Gastrocnemius medialis (tissue), 4 donors: ENCODE measurements around the gene NANOS3. TPM values are rescaled to one million over a fixed set of nuclear protein-coding genes. Genes with fewer than 3 reads are reported as not detected.

Experiments used
- ATAC-seq, 2 donors: fragments of 150-250 bp; one replicate each; pipeline ENCODE4 v1.9.1; 2016
- DNase-seq, 2 donors: peaks; one replicate each; pipeline ENCODE4 v3.0.0-alpha.2; 2019
- H3K27ac ChIP-seq, 4 donors: fragments of 200-600 bp; sonication (generic); 1 replicate in 1 of 4; 2 replicates in 3 of 4; pipeline ENCODE4 v1.5.1; 2016 to 2018; ENCODE audit warnings: mild to moderate bottlenecking in 2 of 4, moderate library complexity in 1 of 4
- H3K27me3 ChIP-seq, 3 donors: fragments of 200-600 bp; sonication (generic) in 2 of 3; 1 replicate in 1 of 3; 2 replicates in 2 of 3; pipeline versions ENCODE4 v1.5.1 to v1.6.0; 2016 to 2019; ENCODE audit warnings: mild to moderate bottlenecking in 1 of 3, moderate library complexity in 1 of 3
- H3K36me3 ChIP-seq, 2 donors: fragments of 200-600 bp; sonication (generic) in 1 of 2; one replicate each; pipeline ENCODE4 v1.5.1; 2017 to 2018
- H3K4me1 ChIP-seq, 2 donors: fragments of 200-600 bp; sonication (generic) in 1 of 2; one replicate each; pipeline ENCODE4 v1.5.1; 2016 to 2017; ENCODE audit warnings: mild to moderate bottlenecking in 2 of 2
- H3K4me3 ChIP-seq, 4 donors: fragments of 200-600 bp; sonication (generic) in 3 of 4; 1 replicate in 1 of 4; 2 replicates in 3 of 4; pipeline ENCODE4 v1.5.1; 2016 to 2019; ENCODE audit warnings: mild to moderate bottlenecking in 2 of 4
- H3K9me3 ChIP-seq, 3 donors: fragments of 200-600 bp; sonication (generic) in 2 of 3; 1 replicate in 1 of 3; 2 replicates in 2 of 3; pipeline ENCODE4 v1.5.1; 2016 to 2019
- CTCF ChIP-seq, 5 experiments: fragments of 450-650 bp in 3 of 5; fragments of 200-600 bp in 2 of 5; sonication (generic) in 2 of 5; IDR thresholded peaks in 4 of 5; conservative IDR thresholded peaks in 1 of 5; 1 replicate in 4 of 5; 2 replicates in 1 of 5; pipeline ENCODE4 v1.5.1; 2016 to 2019; ENCODE audit warnings: antibody characterized with exemption in 5 of 5, mild to moderate bottlenecking in 3 of 5, moderate library complexity in 3 of 5
- POLR2A ChIP-seq, 2 donors: fragments of 450-650 bp; IDR thresholded peaks; one replicate each; pipeline ENCODE4 v1.6.1; 2017; ENCODE audit warnings: antibody characterized with exemption in 2 of 2, mild to moderate bottlenecking in 2 of 2, moderate library complexity in 2 of 2
- in situ Hi-C, 4 donors: fragments of 200-750 bp; cut with MboI; loops; one replicate each; pipeline versions ENCODE4 v1.15.0 to v1.8.0; 2017; ENCODE audit warnings: low sequenced_read_pairs in 4 of 4
- intact Hi-C: fragments of 100-400 bp; cut with DNase I; formaldehyde crosslinking; loops from one replicate; pipeline ENCODE4 v1.15.1; 2023; ENCODE audit warnings: low total_unique reads
- microRNA counts, 2 donors: library from miRNA; unstranded; fragments of <30 nt; microRNA quantifications; one replicate each; lab custom pipeline; 2016
- microRNA-seq, 2 donors: library from miRNA; unstranded; fragments of <30 nt; microRNA quantifications; one replicate each; pipeline ENCODE4, GENCODE V29; 2016; ENCODE audit warnings: borderline replicate concordance in 2 of 2
- total RNA-seq, 4 donors: library from RNA; depleted of rRNA; stranded (reverse); fragments of >200 nt; gene quantifications; one replicate each; pipeline versions ENCODE4 v1.1.0 to v1.2.3, GENCODE V29; 2016

The NANOS3 gene
- total RNA-seq, 4 donors from 2014 or later = not detected

GRCh38 chr19:13929956-13930355 lies 53.0 kb downstream of the NANOS3 start:
- H3K4me1 ChIP-seq = no peaks in the 10 kb centered on the region
- H3K4me3 ChIP-seq = no peak overlapping the region
- no peak for DNase-seq
- ATAC-seq = no peak
- H3K9me3 ChIP-seq = no peaks in the 10 kb centered on the region
- intact Hi-C loops (no loop called here), in situ Hi-C loops (no loop called here)
- no peak for TF ChIP-seq POLR2A (IDR thresholded peaks at IDR 0.05)
- TF ChIP-seq CTCF (IDR thresholded peaks at IDR 0.05 in 4 of 5, conservative IDR thresholded peaks at IDR 0.05 in 1 of 5) = no peak
- H3K27ac ChIP-seq = no peak overlapping the region
- peaks cover 0 to 16% of the 10 kb centered on the region in 2 donors for H3K36me3 ChIP-seq
- no peaks in the 10 kb centered on the region for H3K27me3 ChIP-seq

MicroRNA genes within 50 kb of the gene (microRNA counts, 767-probe panel; counts per million panel counts)
- microRNA hsa-miR-181c-5p (lab: Ali Mortazavi, UCI) (356 to 448 counts per million in 2 donors), microRNA hsa-miR-23a-3p (lab: Ali Mortazavi, UCI) (12,634 to 13,368 counts per million in 2 donors), microRNA hsa-miR-24-3p (lab: Ali Mortazavi, UCI) (8,069 to 8,088 counts per million in 2 donors), microRNA hsa-miR-27a-3p (lab: Ali Mortazavi, UCI) (356 to 448 counts per million in 2 donors)

Small RNA genes within 50 kb of the gene (microRNA-seq; reads per million reads assigned to microRNA genes)
- gene MIR181C (65.7 to 80.4 reads per million in 2 donors), gene MIR181D (66.2 to 72.6 reads per million in 2 donors)

Other genes with a start within 250 kb of the NANOS3 start
- gene MRI1, start 112.6 kb upstream of the NANOS3 start, total RNA-seq = 10 to 100 TPM; 21.1 to 26.1 (median 23.4) TPM
- gene C19orf53, start 102.7 kb upstream of the NANOS3 start, total RNA-seq = 100 to 1,000 TPM; 158 to 283 (median 222) TPM
- gene ZSWIM4, start 81.7 kb upstream of the NANOS3 start, total RNA-seq = 1 to 10 TPM; 3.9 to 6.3 (median 5.0) TPM
- gene BRME1, start 29.0 kb downstream of the NANOS3 start, total RNA-seq = 1 to 10 TPM in 1 of 4 donors, under 1 TPM in 3; 0.19 to 1.0 (median 0.56) TPM
- 10 to 100 TPM; 22.3 to 44.9 (median 33.7) TPM for gene CC2D1A, start 29.1 kb downstream of the NANOS3 start, total RNA-seq
- gene PODNL1, start 61.3 kb downstream of the NANOS3 start, total RNA-seq = under 1 TPM in 2 of 4 donors, not detected in 2; 0.55 to 0.61 TPM
- 10 to 100 TPM; 11.2 to 38.8 (median 18.0) TPM for gene DCAF15, start 75.4 kb downstream of the NANOS3 start, total RNA-seq
- gene RFX1, start 129.2 kb downstream of the NANOS3 start, total RNA-seq = 1 to 10 TPM; 2.7 to 7.2 (median 4.4) TPM
- not detected for gene RLN3, start 151.0 kb downstream of the NANOS3 start, total RNA-seq
- 1 to 10 TPM; 1.4 to 3.7 (median 2.0) TPM for gene IL27RA, start 154.6 kb downstream of the NANOS3 start, total RNA-seq
- gene PALM3, start 184.9 kb downstream of the NANOS3 start, total RNA-seq = not detected
- gene MISP3, start 195.7 kb downstream of the NANOS3 start, total RNA-seq = 1 to 10 TPM; 1.8 to 8.0 (median 5.7) TPM
- not detected for gene C19orf67, start 208.6 kb downstream of the NANOS3 start, total RNA-seq
- gene SAMD1, start 213.6 kb downstream of the NANOS3 start, total RNA-seq = 10 to 100 TPM; 15.1 to 71.8 (median 40.2) TPM
- 100 to 1,000 TPM in 3 of 4 donors, 10 to 100 TPM in 1; 74.7 to 180 (median 147) TPM for gene PRKACA, start 240.6 kb downstream of the NANOS3 start, total RNA-seq